ENCODE data around the gene CAGE1.

DNA sequence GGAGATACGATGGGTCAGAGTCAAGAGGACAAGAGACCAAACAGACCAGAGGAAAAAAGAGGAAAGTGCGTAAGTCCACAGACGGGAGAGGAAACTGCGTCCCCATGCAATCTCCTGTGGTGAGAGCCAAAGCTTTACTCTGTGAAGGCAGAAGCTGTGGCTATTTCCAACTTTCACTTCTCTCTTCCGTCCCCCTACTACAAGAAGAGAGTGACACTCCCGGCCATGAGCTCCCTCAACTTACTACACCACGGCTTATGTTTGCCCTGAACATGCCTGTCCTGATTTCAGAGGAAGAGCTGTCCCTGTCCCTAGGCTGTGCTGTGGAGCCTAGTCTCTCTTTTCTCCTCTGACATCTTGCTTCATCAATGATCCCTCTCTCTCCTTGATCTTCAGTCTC lies 65.0 kb downstream of the CAGE1 start:
- TF ChIP-seq, protein P1, sequence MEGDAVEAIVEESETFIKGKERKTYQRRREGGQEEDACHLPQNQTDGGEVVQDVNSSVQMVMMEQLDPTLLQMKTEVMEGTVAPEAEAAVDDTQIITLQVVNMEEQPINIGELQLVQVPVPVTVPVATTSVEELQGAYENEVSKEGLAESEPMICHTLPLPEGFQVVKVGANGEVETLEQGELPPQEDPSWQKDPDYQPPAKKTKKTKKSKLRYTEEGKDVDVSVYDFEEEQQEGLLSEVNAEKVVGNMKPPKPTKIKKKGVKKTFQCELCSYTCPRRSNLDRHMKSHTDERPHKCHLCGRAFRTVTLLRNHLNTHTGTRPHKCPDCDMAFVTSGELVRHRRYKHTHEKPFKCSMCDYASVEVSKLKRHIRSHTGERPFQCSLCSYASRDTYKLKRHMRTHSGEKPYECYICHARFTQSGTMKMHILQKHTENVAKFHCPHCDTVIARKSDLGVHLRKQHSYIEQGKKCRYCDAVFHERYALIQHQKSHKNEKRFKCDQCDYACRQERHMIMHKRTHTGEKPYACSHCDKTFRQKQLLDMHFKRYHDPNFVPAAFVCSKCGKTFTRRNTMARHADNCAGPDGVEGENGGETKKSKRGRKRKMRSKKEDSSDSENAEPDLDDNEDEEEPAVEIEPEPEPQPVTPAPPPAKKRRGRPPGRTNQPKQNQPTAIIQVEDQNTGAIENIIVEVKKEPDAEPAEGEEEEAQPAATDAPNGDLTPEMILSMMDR (IDR thresholded peaks at IDR 0.05; ENCODE audit: low read length): no peak
- no peak for TF ChIP-seq EZH2 (IDR thresholded peaks at IDR 0.05; ENCODE audit: borderline replicate concordance, low read length)

All from OCI-LY1 (cell line).